ENCODE measurements around the gene METTL16.

DNA sequence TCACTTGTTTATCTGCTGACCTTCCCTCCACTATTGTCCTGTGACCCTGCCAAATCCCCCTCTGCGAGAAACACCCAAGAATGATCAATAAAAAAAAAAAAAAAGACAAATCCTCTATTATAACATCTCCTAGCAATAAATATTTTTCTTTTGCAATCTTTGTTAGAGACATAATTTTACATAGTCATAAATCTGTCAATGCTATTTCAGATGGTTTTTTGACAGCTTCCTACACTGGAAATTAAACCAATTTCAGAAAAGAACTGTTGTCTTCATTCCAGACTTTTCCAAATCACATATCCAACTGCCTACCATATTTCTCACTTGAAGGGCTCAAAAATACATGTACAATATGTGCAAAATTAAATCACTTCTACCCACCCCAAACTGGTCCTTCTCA, 3.7 kb downstream of the METTL16 start:
- TF ChIP-seq, protein P1, sequence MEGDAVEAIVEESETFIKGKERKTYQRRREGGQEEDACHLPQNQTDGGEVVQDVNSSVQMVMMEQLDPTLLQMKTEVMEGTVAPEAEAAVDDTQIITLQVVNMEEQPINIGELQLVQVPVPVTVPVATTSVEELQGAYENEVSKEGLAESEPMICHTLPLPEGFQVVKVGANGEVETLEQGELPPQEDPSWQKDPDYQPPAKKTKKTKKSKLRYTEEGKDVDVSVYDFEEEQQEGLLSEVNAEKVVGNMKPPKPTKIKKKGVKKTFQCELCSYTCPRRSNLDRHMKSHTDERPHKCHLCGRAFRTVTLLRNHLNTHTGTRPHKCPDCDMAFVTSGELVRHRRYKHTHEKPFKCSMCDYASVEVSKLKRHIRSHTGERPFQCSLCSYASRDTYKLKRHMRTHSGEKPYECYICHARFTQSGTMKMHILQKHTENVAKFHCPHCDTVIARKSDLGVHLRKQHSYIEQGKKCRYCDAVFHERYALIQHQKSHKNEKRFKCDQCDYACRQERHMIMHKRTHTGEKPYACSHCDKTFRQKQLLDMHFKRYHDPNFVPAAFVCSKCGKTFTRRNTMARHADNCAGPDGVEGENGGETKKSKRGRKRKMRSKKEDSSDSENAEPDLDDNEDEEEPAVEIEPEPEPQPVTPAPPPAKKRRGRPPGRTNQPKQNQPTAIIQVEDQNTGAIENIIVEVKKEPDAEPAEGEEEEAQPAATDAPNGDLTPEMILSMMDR (IDR thresholded peaks at IDR 0.05) = no peak
- TF ChIP-seq POLR2A (IDR thresholded peaks at IDR 0.05) = no peak
